Sciatic nerve (tissue), 2 donors: ENCODE results near the gene MPP7. TPM values are rescaled to one million over a fixed set of nuclear protein-coding genes. Genes with fewer than 3 reads are reported as not detected.
"Not testable (repeated sequence)": the region's sequence is repeated elsewhere in the genome, so short reads cannot be mapped to it uniquely, and the experiment has no call there.

Source experiments
- ATAC-seq: fragments of 200-7000 bp; cut with Tn5 transposase; one replicate; pipeline ENCODE4 v1.9.1; 2020; ENCODE audit warnings: mild to moderate bottlenecking, moderate library complexity
- DNase-seq: peaks from one replicate; pipeline ENCODE4 v3.0.0-alpha.2; 2020; ENCODE audit warnings: low spot score
- intact Hi-C: fragments of 100-400 bp; cut with DNase I; formaldehyde crosslinking; loops from one replicate; pipeline ENCODE4 v1.14.2; 2022
- total RNA-seq: library from RNA; stranded (reverse); fragmentation: NEBNext Ultra II Directional; extraction: Animal tissue kit (Norgen Biotek cat#: 25700); gene quantifications from one replicate; pipeline ENCODE4 v1.2.1, GENCODE V29; 2021
- donor health status: DM: no; HTN: no; CAD: no.
- donor health status: DM: no; HTN: no; CAD: no.

MPP7 gene
- total RNA-seq, result 7.8 TPM

GRCh38 chr10:28302638-28303488 is at the start of gene MPP7:
Gene MPP7 (minus strand): TSS chr10:28303064. CDS start chr10:28238604, 64,460 bp downstream.
- peak; percentile 100 for ATAC-seq
- DNase-seq, result peak; percentile 96
- intact Hi-C loops, result no loop called here

GRCh38 chr10:28349892-28350291 is 47.0 kb upstream of the MPP7 start:
- ATAC-seq (no peak), DNase-seq (no peak)
- intact Hi-C loops, result no loop called here

GRCh38 chr10:28343987-28344895 is 41.4 kb upstream of the MPP7 start:
- intact Hi-C loops, result no loop called here
- DNase-seq, result no peak
- no peak for ATAC-seq

GRCh38 chr10:28343252-28343651 is 40.4 kb upstream of the MPP7 start:
- intact Hi-C loops, result no loop called here
- ATAC-seq, result no peak
- DNase-seq, result no peak

DNA sequence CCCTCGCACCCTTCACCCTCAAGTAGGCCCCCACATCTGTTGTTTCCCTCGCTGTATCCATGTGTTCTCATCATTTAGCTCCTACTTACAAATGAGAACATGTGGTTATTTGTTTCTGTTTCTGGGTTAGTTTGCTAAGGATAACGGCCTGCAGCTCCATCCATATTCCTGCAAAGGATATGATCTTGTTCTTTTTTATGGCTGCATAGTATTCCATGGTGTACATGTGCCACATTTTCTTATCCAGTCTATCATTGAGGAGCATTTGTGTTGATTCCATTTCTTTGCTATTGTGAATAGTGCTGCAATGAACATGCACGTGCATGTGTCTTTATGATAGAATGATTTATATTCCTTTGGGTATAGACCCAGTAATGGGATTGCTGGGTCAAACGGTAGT is 38.8 kb upstream of the MPP7 start:
- ATAC-seq, DNase-seq, intact Hi-C loops: not testable (repeated sequence)

- no peak for ATAC-seq
- intact Hi-C loops, result no loop called here
- no peak for DNase-seq
Measured at GRCh38 chr10:28332726-28333125, 29.9 kb upstream of the MPP7 start.

GRCh38 chr10:28331841-28332240 is 29.0 kb upstream of the MPP7 start:
- no peak for ATAC-seq
- intact Hi-C loops, result no loop called here

DNA sequence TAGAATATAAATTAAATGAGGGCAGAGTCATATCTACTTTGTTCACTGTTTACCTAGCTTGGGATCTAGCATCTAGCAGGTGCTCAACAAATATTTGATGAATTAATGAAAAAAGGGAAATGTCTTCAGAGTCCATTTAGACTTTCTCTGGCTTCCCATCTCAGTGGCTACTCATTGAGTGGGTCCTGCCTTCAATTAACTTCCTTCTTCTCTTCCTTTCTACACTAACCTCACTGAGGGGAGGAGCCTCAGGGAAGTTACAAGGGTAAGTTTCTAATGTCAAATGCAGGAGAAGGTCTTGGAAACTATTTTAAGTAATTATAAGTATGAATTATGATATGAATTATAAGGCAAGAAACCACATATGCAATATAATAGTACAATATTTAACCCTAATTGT is 28.2 kb upstream of the MPP7 start:
- DNase-seq (no peak), ATAC-seq (no peak)
- intact Hi-C loops, result no loop called here

More at GRCh38 chr10:28331841-28332240, 29.0 kb upstream of the MPP7 start:
- no peak for DNase-seq

GRCh38 chr10:28328346-28328745 is 25.5 kb upstream of the MPP7 start:
- intact Hi-C loops, result no loop called here
- ATAC-seq, result no peak
- DNase-seq, result no peak

DNA sequence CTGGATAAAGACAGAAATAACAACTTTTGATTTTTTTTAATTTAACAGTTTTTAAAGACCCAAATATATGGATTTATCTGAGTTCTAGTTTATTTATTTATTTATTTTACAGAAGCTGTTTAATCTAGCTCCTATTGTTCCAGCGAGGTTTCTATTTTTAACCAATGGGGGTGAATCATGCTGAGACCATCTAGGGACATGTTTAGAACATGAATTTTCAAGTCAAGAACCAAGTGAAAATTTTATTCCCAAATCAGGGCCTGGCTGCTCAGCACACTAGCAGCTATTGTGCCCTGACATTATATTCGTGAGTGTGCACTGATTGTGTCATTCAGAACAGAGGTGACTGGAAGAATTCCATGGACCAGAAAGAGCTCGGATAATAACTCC is 24.6 kb upstream of the MPP7 start:
- intact Hi-C loops, result no loop called here
- DNase-seq (no peak), ATAC-seq (no peak)

- DNase-seq (no peak), ATAC-seq (peak; percentile 71)
- intact Hi-C loops, result no loop called here
Measured at GRCh38 chr10:28326516-28327490, 23.9 kb upstream of the MPP7 start.

DNA sequence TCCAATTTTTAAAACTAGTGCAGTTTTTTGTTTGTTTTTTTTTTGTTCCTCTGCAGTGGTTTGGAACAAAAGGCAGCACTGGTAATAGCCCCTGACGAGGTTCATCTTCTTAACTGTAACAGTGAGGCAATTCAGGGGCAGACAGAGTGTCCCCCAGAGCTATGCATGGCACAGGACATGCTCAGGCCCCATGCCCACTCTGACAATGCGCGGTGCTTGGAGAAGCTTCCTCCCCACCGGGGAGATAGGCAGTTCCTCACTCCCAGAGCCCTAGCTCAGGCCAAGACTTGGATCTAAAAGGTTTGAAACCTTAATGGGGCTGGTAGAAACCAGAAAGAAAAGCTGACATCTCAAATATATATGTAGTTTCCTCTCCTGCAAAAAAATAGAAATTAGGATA is 17.9 kb upstream of the MPP7 start:
- ATAC-seq (no peak), DNase-seq (no peak)
- intact Hi-C loops, result no loop called here

GRCh38 chr10:28320090-28320489 is 17.2 kb upstream of the MPP7 start:
- ATAC-seq, result no peak
- no peak for DNase-seq
- intact Hi-C loops, result no loop called here

- ATAC-seq, intact Hi-C loops, DNase-seq: not testable (repeated sequence)
Measured at GRCh38 chr10:28319061-28319460, 16.2 kb upstream of the MPP7 start.

DNA sequence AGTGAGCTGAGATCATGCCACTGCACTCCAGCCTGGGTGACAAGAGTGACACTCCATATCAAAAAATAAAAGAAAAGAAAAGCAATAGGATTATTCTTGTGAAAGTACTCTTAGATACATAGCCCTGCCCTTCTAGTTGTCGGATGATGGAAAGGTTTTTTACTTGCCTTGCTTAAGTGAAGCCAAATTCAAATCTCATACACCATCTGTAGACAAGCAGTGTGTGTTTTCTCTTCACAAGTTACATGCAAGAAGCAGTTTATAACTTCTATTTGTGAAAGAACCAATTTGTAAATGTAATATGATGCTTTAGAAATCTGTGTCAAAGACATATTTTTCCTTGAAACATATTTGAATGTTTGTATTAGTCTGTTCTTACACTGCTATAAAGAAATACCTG is 15.8 kb upstream of the MPP7 start:
- DNase-seq (no peak), ATAC-seq (no peak)
- intact Hi-C loops, result no loop called here

DNA sequence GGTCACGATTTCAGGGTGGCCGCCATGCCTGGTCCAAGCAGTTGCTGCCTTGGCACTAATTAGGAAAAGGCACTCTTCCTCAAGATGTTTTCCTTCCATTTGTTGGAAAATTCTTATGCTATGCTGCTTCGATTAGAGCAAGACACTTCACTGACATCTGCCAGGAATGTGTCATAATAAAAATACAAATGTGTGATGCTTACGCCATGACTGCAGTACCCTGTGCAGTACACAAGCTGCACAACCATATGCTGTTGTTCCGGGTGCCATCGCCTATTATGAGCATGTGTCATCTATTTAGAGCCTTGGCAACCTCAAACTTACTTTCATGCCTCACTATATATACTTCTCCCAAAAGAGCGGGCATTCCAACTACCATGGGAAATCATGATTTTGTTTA is 14.9 kb upstream of the MPP7 start:
- DNase-seq (no peak), ATAC-seq (no peak)
- intact Hi-C loops, result no loop called here

DNA sequence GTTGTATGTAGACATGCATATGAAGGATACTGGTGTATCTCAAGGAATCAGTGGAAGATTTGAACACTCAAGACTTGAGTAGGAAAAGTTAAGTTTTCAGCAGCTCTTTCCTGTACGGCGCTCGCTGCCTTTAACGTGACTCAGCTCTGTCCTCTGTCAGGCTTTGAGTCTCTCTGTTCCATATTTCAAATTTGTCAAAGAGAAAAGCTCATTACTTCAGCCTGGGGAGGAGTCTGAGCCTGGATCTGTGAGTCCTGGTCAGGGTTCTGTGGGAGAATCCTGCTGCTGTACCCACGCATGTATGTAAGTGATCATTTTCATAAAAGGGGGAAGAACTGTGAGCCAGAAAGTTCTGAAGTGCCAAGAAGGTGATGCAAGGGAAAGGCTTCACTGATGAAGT is 13.8 kb upstream of the MPP7 start:
- DNase-seq (no peak), ATAC-seq (no peak)
- intact Hi-C loops, result no loop called here

GRCh38 chr10:28315140-28315539 is 12.3 kb upstream of the MPP7 start:
- ATAC-seq (no peak), DNase-seq (no peak)
- intact Hi-C loops, result no loop called here

- DNase-seq, result no peak
- intact Hi-C loops, result no loop called here
- no peak for ATAC-seq
Measured at GRCh38 chr10:28314211-28314610, 11.3 kb upstream of the MPP7 start.
